ENCODE data around the gene PRAME.
A peak's percentile ranks its signal among the peaks of the same experiment; 100 is the strongest.
"Not testable (repeated sequence)": the region's sequence is repeated elsewhere in the genome, so short reads cannot be mapped to it uniquely, and the experiment has no call there.

PRAME gene

DNA sequence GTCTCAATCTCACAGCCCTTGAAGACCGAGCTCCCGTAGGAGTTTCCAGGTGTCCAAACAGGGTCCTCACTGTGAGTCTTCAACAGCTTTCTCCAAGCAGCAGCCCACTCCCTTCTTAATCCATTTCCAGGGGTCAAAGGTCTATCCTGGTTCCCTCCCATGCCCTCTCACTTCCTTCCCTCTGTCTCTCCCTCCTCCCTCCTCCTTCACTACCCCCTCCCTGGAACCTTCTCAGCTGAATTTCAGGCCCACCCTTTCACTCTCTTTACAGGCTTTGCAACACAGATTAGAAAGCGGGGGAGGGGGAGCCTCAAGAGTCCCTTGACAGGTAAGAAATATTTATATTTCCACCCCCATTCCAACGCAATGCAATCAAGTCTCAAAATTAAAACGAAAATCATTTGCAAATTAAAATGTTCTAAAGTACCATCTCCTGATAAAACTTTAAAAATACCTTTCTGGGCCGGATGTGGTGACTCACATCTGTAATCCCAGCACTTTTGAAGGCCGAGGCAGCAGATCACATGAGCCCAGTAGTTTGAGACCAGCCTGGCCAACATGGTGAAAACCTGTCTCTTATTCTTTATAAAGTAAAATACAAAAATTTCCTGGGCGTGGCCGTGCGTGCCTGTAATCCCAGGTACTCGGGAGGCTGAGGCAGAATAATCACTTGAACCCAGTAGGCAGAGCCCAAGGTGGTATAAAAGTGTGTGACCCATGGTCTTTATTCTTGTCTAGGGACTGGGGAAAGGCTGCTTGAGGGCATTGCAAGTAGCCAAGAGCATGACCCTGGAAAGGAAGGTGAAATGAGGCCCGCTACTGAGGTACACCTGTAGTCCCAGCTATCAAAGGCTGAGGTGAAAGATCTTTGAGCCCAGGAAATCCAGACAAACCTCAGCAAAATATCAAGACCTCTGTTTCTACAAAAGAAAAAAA, 38.1 kb downstream of the PRAME start:
- no peak for DNase-seq

DNA sequence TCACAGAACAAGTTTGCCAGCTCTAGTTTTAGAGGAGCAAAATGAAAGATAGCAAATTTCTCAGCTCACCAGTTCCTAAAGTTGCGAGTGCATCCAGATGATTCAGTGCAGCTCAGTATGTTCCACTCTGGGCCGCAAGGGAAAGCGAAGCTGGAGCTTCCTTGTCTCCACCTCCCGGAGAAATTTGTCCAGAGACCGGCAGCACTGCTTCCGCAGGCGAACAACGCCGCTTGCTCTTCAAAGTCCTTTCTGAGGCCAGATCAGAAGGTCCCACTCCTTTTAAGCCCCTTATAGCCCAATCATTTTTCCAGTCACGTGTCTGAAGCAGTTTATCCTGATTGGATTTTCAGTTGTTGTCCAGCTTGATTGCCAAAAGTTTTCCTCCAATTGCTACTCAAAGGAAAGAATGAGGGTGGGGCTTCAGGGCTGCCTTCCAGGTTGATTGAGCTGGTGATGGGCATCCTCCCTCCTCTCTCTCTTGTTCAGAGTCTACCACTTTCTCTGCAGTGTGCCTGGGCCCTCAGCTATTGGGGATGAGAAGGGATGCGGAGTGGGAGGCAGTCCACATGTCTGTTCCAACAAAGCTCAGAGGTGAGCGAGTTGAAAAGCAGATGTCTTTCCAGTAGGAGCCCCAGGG, 38.9 kb downstream of the PRAME start, which contains the start of gene ZNF280A:
Gene ZNF280A, minus strand, starts transcription at position 251 of the 637 bp plus-strand sequence. CDS start 4,640 bp downstream, outside the sequence.
- no peak for DNase-seq

GRCh38 chr22:22519591-22519990, 39.5 kb downstream of the PRAME start:
- DNase-seq: no peak

GRCh38 chr22:22516992-22517391, 42.1 kb downstream of the PRAME start:
- DNase-seq: no peak

- no peak for DNase-seq
Observed at GRCh38 chr22:22515890-22516289, 43.2 kb downstream of the PRAME start.

DNA sequence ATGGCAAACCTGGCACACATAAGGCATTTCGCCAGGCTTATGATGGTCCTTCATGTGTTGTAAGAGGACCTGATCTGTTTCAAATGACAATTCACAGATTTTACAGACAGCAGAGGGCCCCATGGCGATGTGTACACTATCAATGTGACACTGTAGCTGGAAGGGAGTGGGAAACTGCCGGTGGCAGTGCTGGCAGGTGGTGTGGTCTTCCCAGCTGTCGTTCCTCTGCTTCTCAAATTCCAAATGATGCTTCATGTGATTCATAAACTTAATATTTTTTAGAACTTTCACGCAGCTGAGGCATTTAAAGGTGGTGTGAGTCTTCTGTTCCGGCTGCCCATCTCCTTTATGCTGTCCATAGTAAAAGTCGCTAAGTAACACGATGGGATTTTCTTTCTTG, 44.6 kb downstream of the PRAME start:
- not testable (repeated sequence) for DNase-seq

DNA sequence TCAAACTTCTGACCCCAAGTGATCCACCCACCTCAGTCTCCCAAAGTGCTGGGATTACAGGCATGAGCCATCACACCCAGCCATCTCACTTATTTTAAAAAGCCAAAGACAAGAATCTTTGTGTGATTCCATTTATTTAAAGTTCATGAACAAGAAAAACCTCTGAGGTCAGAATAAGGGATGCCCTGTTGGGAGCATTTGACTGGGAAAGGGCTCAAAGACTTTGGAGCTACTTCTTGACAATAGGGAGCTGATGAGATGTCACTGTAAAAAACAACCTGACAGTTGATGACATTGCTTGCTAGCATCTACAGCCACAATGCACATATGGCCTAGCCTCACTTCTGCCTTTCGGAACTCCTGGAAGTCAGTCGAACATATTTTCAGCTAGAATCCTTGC, 45.4 kb downstream of the PRAME start:
- DNase-seq: no peak

- DNase-seq: no peak
Observed at GRCh38 chr22:22512951-22513350, 46.1 kb downstream of the PRAME start.

- not testable (repeated sequence) for DNase-seq
Observed at GRCh38 chr22:22510833-22511232, 48.2 kb downstream of the PRAME start.

DNA sequence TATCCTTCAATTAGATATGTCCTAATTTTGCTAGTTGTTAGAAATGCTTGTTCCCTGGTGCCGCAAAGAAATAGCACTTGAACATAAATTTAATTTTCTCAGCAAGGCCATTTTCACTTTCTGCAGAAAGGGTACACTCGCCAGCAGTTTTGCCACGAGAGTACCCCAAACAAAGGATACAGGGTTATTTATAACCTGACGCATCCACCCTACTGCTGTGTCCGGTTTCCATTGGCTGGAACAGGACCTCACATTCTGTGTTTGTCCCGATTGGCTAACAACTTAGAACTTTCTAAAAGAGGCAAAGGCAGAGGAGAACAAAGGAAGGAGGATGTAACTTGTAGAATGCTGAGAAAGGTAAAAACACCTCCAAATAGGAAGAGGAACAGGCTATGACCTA, 49.2 kb downstream of the PRAME start:
- DNase-seq: not testable (repeated sequence)

DNA sequence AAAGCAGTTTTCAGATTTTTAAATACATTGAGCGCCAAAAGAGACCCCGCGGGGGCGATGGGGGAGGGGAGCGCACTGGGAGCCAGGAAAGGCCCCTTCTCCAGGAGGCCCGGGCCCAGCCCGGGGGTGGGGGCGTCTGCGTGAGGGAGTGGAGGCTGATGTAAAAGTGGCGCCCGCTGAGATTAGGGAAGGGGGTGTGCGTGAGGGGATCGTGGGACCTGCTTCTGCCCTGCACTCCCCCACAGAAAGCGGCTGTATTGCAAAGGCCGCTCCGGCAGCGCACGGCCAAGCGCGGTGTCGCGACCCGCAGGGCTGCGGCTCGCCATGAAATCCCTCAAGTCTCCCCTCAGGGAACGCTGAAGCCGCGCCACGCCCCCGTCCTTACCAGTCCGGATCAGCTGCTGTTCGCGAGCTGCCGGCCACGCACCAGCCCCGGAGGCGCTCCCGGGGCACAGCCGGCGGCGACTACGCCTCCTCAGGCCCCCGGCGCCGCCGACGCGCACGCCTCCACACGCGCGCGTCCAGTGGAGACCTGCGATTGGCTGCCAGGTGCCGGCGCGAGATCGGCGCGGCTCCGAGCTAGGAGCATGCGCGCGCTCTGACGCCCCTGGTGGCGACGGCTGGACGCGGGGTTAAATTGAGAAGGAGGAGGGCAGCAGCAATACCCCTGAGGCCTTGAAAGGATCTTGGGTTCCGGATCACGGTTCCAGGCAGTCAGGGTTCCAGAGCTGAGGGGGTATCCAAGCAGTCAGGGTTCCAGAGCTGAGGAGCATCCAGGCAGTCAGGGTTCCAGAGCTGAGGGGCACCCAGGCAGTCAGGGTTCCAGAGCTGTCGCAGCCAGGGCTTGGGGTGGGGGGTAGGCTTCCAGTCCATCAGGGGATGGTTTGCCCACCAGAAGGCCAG, 50.5 kb downstream of the PRAME start, which contains the start of gene ZNF280B:
Gene ZNF280B, minus strand, starts transcription at position 469 of the 903 bp plus-strand sequence. CDS start 19,344 bp downstream, outside the sequence.
- peak; percentile 61 for DNase-seq

- no peak for DNase-seq
Observed at GRCh38 chr22:22507743-22508273, 51.3 kb downstream of the PRAME start.

DNA sequence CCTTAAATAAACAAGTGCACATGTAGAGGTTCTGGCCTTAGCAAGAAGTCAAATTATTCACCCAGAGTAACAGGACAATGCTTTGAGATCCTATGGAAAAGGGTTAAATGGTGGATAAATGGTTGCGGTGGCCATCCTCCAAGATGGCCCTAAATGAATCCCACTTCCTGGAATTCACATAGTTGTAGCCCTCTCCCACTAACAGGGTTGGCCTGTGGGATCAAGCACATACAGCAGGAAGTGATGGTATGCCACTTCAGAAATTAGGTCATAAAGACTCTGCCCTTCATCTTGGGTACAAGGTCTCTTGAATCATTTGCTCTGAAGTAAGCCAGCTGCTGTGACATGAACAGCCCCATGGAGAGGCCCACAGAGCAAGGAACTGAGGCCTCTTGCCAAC, 52.3 kb downstream of the PRAME start:
- no peak for DNase-seq

GRCh38 chr22:22498267-22498666, 60.8 kb downstream of the PRAME start:
- DNase-seq: no peak

Measured in NCI-H1092 (cell line).